RPMI7951 (cell line): Measurements from ENCODE around the gene ZNF680. TPM values are rescaled to one million over a fixed set of nuclear protein-coding genes. Genes with fewer than 3 reads are reported as not detected.

ENCODE experiments used
- total RNA-seq: library from RNA; depleted of rRNA; stranded (reverse); fragments of >200 nt; shearing (Covaris generic); gene quantifications from 2 replicates; pipeline ENCODE4 v1.2.3, GENCODE V29; 2014; rRNA removed

Gene ZNF680
- total RNA-seq, 1 experiment from 2014 or later, result 20.2 TPM

Other genes starting within 250 kb of the ZNF680 start
- 8.2 and 8.7 TPM in 2 replicates for gene ZNF736, start 249.1 kb downstream of the ZNF680 start, total RNA-seq
- gene ZNF107, start 103.1 kb upstream of the ZNF680 start, total RNA-seq, result 4.8 and 7.3 TPM in 2 replicates
- 7.0 and 8.8 TPM in 2 replicates for gene ZNF138, start 231.4 kb upstream of the ZNF680 start, total RNA-seq